GM12891 (cell line): Measurements from ENCODE around the gene TK1.
"Not testable (repeated sequence)": the region's sequence is repeated elsewhere in the genome, so short reads cannot be mapped to it uniquely, and the experiment has no call there.

Source experiments
- DNase-seq: peaks from one replicate; pipeline ENCODE4 v3.0.0; 2011; ENCODE audit warnings: low spot score; ENCODE audit not compliant: insufficient read length
- FAIRE-seq: peaks from 2 replicates; lab custom pipeline; 2011; peaks lifted over from hg19 to GRCh38; lab: Jason Lieb, UNC
- PAX5 ChIP-seq: IDR thresholded peaks from 2 replicates; pipeline ENCODE4 v1.6.1; 2011; ENCODE audit warnings: low read length, moderate library complexity, mild to moderate bottlenecking; ENCODE audit not compliant: insufficient read depth, severe bottlenecking
- POLR2A ChIP-seq: IDR thresholded peaks from 2 replicates; pipeline ENCODE4 v1.6.1; 2011; ENCODE audit warnings: low read depth, low read length, control low read depth
- POLR2AphosphoS5 ChIP-seq: IDR thresholded peaks from 2 replicates; pipeline ENCODE4 v1.6.1; 2011; ENCODE audit warnings: low read depth, low read length, control low read depth
- POU2F2 ChIP-seq: IDR thresholded peaks from 2 replicates; pipeline ENCODE4 v1.6.1; 2011; ENCODE audit warnings: low read depth, mild to moderate bottlenecking, control low read depth, low read length, moderate library complexity
- SPI1 ChIP-seq: IDR thresholded peaks from 2 replicates; pipeline ENCODE4 v1.6.1; 2011; ENCODE audit warnings: low read depth, low read length, control low read depth
- TAF1 ChIP-seq: IDR thresholded peaks from 2 replicates; pipeline ENCODE4 v1.6.1; 2011; ENCODE audit warnings: low read depth, low read length, control low read depth

Gene TK1

DNA sequence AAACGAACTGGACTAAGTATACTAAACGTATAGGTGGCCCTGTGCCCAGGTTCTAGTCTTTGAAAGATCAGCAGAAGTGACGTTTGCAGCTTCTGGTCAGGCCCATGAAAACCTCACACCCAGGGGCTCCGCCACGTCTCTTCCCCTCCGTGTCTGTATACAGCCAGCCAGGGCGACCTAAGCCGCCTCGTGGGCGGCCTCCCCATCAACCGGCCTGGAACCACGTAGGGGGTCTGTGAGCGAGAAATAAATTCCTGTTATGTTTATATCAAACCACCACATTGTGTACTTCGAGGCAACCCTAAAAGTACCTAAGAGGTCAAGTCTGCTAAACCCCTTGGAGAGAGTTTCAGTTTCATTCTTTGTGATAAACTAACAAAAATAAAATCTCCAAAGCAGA is 6.8 kb downstream of the TK1 start:
- TF ChIP-seq POLR2A (no peak), POU2F2 (no peak), SPI1 (no peak)
- FAIRE-seq: no peak
- DNase-seq: no peak

GRCh38 chr17:78179372-78179771 is 7.5 kb downstream of the TK1 start:
- FAIRE-seq (no peak), DNase-seq (no peak)
- TF ChIP-seq POU2F2 (no peak), POLR2A (0 out of 2 replicates have a peak, but pooled peaks have one; percentile 33), TAF1 (no peak)

GRCh38 chr17:78176548-78177025 is 10.3 kb downstream of the TK1 start:
- peak; percentile 69 for DNase-seq
- TF ChIP-seq TAF1: no peak
- TF ChIP-seq PAX5: peak; percentile 12
- TF ChIP-seq POU2F2: peak; percentile 14
- peak; percentile 71 for TF ChIP-seq POLR2AphosphoS5
- peak; percentile 83 for TF ChIP-seq POLR2A
- TF ChIP-seq SPI1: no peak
- peak; percentile 95 for FAIRE-seq

- DNase-seq: no peak
- no peak for FAIRE-seq
- TF ChIP-seq TAF1 (no peak), PAX5 (no peak), SPI1 (no peak), POLR2AphosphoS5 (no peak; the same call in 1 of the 2 replicates), POLR2A (no peak), POU2F2 (no peak)
Measured at GRCh38 chr17:78175643-78175981, 11.2 kb downstream of the TK1 start.

DNA sequence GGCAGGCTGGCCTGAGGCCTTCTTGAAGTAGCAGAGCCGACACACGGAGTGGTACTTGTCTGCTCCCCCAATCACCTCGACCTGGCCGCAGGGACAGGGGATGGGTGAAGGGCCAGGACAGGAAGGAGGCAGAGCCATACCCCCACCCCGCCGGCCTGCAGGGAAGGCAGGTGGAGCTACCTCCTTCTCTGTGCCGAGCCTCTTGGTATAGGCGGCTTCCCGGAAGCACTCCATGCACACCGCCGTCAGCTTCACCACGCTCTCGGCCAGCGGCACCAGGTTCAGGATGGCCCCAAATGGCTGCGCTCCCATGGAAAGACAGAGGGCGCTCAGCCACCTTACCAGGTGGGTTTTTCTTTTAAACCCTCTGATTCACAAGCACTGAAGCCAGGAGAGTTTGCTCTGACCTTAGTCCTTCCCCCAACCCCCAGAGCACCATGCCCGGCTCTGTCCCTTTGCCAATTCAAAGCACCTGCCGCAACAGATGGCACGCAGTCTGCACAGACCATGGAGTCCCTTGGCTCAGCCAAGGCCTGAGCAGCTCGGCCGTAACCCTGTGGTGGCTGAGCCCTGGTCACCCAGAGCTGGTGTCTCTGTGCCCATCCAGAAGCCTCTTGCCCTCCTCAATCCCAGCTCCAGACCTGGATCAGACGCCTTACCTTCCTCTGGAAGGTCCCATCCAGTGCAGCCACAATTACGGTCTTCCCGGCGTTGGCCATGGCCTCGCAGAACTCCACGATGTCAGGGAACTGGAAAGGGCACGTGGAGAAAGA is 11.8 kb downstream of the TK1 start:
- no peak for TF ChIP-seq SPI1
- peak; percentile 61; the same call in 1 of the 2 replicates for TF ChIP-seq POLR2A
- peak; percentile 33 for TF ChIP-seq POU2F2
- TF ChIP-seq POLR2AphosphoS5: peak; percentile 69
- no peak for TF ChIP-seq TAF1
- TF ChIP-seq PAX5: no peak
- DNase-seq (no peak), FAIRE-seq (no peak)

- FAIRE-seq: no peak
- TF ChIP-seq POLR2AphosphoS5: peak; percentile 93
- TF ChIP-seq POU2F2: no peak; the same call in 1 of the 2 replicates
- TF ChIP-seq POLR2A: peak; percentile 76
- TF ChIP-seq PAX5: no peak
- TF ChIP-seq TAF1: no peak
- peak; percentile 37; the same call in 1 of the 2 replicates for TF ChIP-seq SPI1
Measured at GRCh38 chr17:78174346-78174869, 12.4 kb downstream of the TK1 start.

DNA sequence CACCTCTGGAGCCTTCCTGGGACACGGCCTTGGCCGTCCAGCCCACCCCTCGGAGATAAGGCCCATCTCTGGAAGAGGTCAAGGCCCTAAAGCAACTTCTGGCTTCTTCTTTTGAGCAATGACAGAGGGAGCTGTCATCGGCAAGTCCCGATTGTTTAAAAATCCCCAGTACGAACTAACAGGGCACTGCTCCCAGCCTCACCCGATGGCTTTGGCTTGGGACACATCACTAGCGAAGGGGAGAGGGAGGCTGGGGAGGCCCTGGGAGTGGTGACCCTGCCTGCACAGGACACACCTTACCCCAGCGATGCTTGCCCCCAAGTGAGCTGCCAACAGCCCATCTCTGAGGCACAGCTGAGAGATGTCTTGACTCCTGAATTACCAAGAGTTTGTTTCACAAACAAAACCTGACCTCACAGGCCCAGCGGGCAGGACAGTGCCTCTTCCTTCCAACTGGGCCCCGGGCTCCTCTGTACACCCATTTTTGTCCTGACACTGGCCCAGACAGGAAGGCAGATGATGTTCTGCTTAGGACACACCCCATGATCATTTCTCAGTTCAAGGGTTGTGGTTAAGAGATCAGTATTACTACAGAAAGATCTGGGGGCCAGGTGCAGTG is 13.6 kb downstream of the TK1 start:
- FAIRE-seq: peak; percentile 70

More at GRCh38 chr17:78174346-78174869, 12.4 kb downstream of the TK1 start:
- DNase-seq: no peak

DNA sequence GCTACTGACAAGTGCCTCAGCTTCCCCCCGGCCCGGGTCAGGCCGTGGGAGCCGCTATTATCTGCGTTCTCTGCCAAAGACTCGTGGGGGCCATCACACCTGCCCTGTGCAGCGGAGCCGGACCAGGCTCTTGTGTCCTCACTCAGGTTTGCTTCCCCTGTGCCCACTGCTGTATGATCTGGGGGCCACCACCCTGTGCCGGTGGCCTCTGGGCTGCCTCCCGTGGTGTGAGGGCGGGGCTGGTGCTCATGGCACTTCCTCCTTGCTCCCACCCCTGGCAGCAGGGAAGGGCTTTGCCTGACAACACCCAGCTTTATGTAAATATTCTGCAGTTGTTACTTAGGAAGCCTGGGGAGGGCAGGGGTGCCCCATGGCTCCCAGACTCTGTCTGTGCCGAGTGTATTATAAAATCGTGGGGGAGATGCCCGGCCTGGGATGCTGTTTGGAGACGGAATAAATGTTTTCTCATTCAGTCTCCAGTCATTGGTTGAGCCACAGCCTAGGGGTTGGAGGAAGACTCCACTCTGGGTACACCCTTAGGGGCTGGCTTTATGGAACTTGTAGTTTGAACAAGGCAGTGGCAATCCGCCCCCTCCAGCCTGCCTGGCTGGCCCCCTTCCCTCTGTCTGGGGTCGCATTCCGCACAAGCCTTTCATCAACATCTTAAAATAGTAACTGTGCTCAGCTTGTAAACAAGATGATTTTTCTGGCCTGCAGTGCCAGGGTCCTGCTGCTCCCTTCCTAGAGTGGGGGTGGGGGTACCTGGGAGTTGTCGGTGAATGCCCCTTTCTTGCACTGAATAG is 14.4 kb downstream of the TK1 start:
- no peak for TF ChIP-seq POU2F2
- TF ChIP-seq POLR2AphosphoS5: peak; percentile 52
- TF ChIP-seq SPI1: peak; percentile 28
- no peak for DNase-seq
- FAIRE-seq: no peak

More for the DNA sequence above, 13.6 kb downstream of the TK1 start:
- TF ChIP-seq POU2F2 (no peak), POLR2A (no peak; the same call in 1 of the 2 replicates), POLR2AphosphoS5 (no peak), PAX5 (no peak), SPI1 (no peak), TAF1 (no peak)
- DNase-seq: peak; percentile 49

DNA sequence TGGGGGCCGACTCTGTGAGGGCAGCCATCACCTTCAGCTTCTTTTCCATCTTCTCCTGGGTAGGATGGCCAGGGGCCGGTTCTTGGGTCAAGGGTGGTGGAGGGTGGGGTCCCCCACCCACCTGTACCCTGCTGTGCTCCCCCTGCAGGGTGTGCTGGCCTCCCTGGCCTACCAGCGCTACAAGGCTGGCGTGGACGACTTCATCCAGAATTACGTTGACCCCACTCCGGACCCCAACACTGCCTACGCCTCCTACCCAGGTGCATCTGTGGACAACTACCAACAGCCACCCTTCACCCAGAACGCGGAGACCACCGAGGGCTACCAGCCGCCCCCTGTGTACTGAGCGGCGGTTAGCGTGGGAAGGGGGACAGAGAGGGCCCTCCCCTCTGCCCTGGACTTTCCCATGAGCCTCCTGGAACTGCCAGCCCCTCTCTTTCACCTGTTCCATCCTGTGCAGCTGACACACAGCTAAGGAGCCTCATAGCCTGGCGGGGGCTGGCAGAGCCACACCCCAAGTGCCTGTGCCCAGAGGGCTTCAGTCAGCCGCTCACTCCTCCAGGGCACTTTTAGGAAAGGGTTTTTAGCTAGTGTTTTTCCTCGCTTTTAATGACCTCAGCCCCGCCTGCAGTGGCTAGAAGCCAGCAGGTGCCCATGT is 15.1 kb downstream of the TK1 start:
- not testable (repeated sequence) for FAIRE-seq

More for the DNA sequence above, 15.1 kb downstream of the TK1 start:
- DNase-seq: not testable (repeated sequence)
